Sigmoid colon (tissue), 7 donors: Measurements from ENCODE around the gene CCDC81. TPM values are rescaled to one million over a fixed set of nuclear protein-coding genes. Genes with fewer than 3 reads are reported as not detected.

Source experiments
- DNase-seq: peaks from one replicate; pipeline ENCODE4 v3.0.0-alpha.2; 2019
- H3K27ac ChIP-seq, 4 donors: fragments of 200-600 bp; sonication (generic); one replicate each; pipeline ENCODE4 v1.5.1; 2016 to 2019; ENCODE audit warnings: mild to moderate bottlenecking in 1 of 4
- H3K27me3 ChIP-seq, 3 donors: fragments of 200-600 bp; sonication (generic); one replicate each; pipeline ENCODE4 v1.5.1; 2019; ENCODE audit warnings: mild to moderate bottlenecking in 1 of 3
- H3K36me3 ChIP-seq, 4 donors: fragments of 200-600 bp; sonication (generic); one replicate each; pipeline ENCODE4 v1.5.1; 2016 to 2019
- H3K4me1 ChIP-seq, 4 donors: fragments of 200-600 bp; sonication (generic); one replicate each; pipeline ENCODE4 v1.5.1; 2017 to 2019
- H3K4me3 ChIP-seq, 4 donors: fragments of 200-600 bp; sonication (generic); one replicate each; pipeline ENCODE4 v1.5.1; 2017 to 2019; ENCODE audit warnings: mild to moderate bottlenecking in 2 of 4, moderate library complexity in 1 of 4
- H3K9me3 ChIP-seq, 4 donors: fragments of 200-600 bp in 3 of 4; sonication (generic) in 3 of 4; one replicate each; pipeline versions ENCODE4 v1.5.1 to v1.6.1; 2013 to 2019
- CTCF ChIP-seq, 4 experiments: fragments of 450-650 bp in 3 of 4; fragments of 200-600 bp in 1 of 4; IDR thresholded peaks; one replicate each; pipeline ENCODE4 v1.5.1; 2016 to 2019; ENCODE audit warnings: antibody characterized with exemption in 4 of 4, mild to moderate bottlenecking in 3 of 4, moderate library complexity in 2 of 4
- EP300 ChIP-seq, 4 donors: sonication (generic); formaldehyde crosslinking; IDR thresholded peaks; one replicate each; pipeline ENCODE4 v1.6.1; 2017; ENCODE audit warnings: antibody characterized with exemption in 4 of 4
- POLR2A ChIP-seq, 2 donors: fragments of 450-650 bp; IDR thresholded peaks; one replicate each; pipeline ENCODE4 v1.6.1; 2016; ENCODE audit warnings: antibody characterized with exemption in 2 of 2, mild to moderate bottlenecking in 2 of 2, moderate library complexity in 2 of 2
- POLR2AphosphoS5 ChIP-seq, 4 donors: sonication (generic); formaldehyde crosslinking; IDR thresholded peaks; one replicate each; pipeline ENCODE4 v1.6.1; 2017; ENCODE audit warnings: antibody characterized with exemption in 4 of 4
- WGBS, 2 donors: extraction: QIAGEN DNeasy Blood & Tissue Kit; methylation state at CpG; one replicate each; pipeline ENCODE4 v1.1.7; 2013; 5-methylcytosine and 5-hydroxymethylcytosine counted together
- intact Hi-C: fragments of 100-400 bp; cut with DNase I; formaldehyde crosslinking; loops from one replicate; pipeline ENCODE4 v1.15.1; 2023
- polyA plus RNA-seq, 3 donors: library from polyadenylated mRNA; stranded (reverse); fragments of 200-250 nt; gene quantifications; one replicate each; pipeline ENCODE4 v1.2.3, GENCODE V29; 2013
- total RNA-seq, 4 donors: library from RNA; depleted of rRNA; stranded (reverse); fragments of >200 nt; gene quantifications; one replicate each; pipeline ENCODE4 v1.1.0, GENCODE V29; 2016
- donor health status: healthy with polysubstance abuse.
- donor health status: Bipolar disorder and iron deficiency.
- donor health status: healthy.

Gene CCDC81
- total and polyA plus RNA-seq, 7 donors, result 0.22 to 1.8 (median 0.55) TPM; not detected in 2

- H3K4me1 ChIP-seq, result no peaks in the 10 kb centered on the region
- H3K9me3 ChIP-seq, result no peaks in the 10 kb centered on the region
- no peak overlapping the region for H3K27ac ChIP-seq
- intact Hi-C loops, result no loop called here
- DNase-seq, result no peak
- no peaks in the 10 kb centered on the region for H3K36me3 ChIP-seq
- no peak overlapping the region for H3K4me3 ChIP-seq
- H3K27me3 ChIP-seq, result no peaks in the 10 kb centered on the region
- 98 to 100% methylated on average over 1 of the region's 1 CpG for WGBS, 2 donors
- TF ChIP-seq EP300 (IDR thresholded peaks at IDR 0.05) (no peak), POLR2AphosphoS5 (IDR thresholded peaks at IDR 0.05) (no peak), POLR2A (IDR thresholded peaks at IDR 0.05) (no peak), CTCF (IDR thresholded peaks at IDR 0.05) (no peak)
Observed at GRCh38 chr11:86372041-86372440, 2.6 kb upstream of the CCDC81 start.

- no peak for DNase-seq
- Histone ChIP-seq H3K27ac (no peak overlapping the region), H3K4me1 (no peaks in the 10 kb centered on the region), H3K4me3 (no peak overlapping the region), H3K9me3 (no peaks in the 10 kb centered on the region), H3K36me3 (no peaks in the 10 kb centered on the region), H3K27me3 (no peaks in the 10 kb centered on the region)
- intact Hi-C loops, result no loop called here
- TF ChIP-seq CTCF (IDR thresholded peaks at IDR 0.05) (no peak), POLR2AphosphoS5 (IDR thresholded peaks at IDR 0.05) (no peak), EP300 (IDR thresholded peaks at IDR 0.05) (no peak), POLR2A (IDR thresholded peaks at IDR 0.05) (no peak)
Observed at GRCh38 chr11:86372586-86372985, 2.1 kb upstream of the CCDC81 start.

GRCh38 chr11:86374069-86374468 lies 618 bp upstream of the CCDC81 start:
- TF ChIP-seq EP300 (IDR thresholded peaks at IDR 0.05) (no peak), CTCF (IDR thresholded peaks at IDR 0.05) (no peak), POLR2AphosphoS5 (IDR thresholded peaks at IDR 0.05) (no peak), POLR2A (IDR thresholded peaks at IDR 0.05) (no peak)
- DNase-seq, result no peak
- intact Hi-C loops, result no loop called here
- Histone ChIP-seq H3K9me3 (no peaks in the 10 kb centered on the region), H3K27me3 (no peaks in the 10 kb centered on the region), H3K36me3 (no peaks in the 10 kb centered on the region), H3K4me3 (no peak overlapping the region), H3K4me1 (no peaks in the 10 kb centered on the region), H3K27ac (no peak overlapping the region)
- WGBS, 2 donors, result 39 to 44% methylated on average over 1 of the region's 1 CpG

- no peak for DNase-seq
- Histone ChIP-seq H3K36me3 (no peaks in the 10 kb centered on the region), H3K27me3 (no peaks in the 10 kb centered on the region), H3K4me3 (no peak overlapping the region), H3K27ac (no peak overlapping the region), H3K4me1 (no peaks in the 10 kb centered on the region), H3K9me3 (no peaks in the 10 kb centered on the region)
- TF ChIP-seq POLR2AphosphoS5 (IDR thresholded peaks at IDR 0.05), result no peak
- no peak for TF ChIP-seq POLR2A (IDR thresholded peaks at IDR 0.05)
- TF ChIP-seq CTCF (IDR thresholded peaks at IDR 0.05), result no peak
- no peak for TF ChIP-seq EP300 (IDR thresholded peaks at IDR 0.05)
- intact Hi-C loops, result no loop called here
Observed at GRCh38 chr11:86377972-86378371, 3.3 kb downstream of the CCDC81 start.

- intact Hi-C loops, result no loop called here
- 92 to 97% methylated on average over 2 of the region's 2 CpGs for WGBS, 2 donors
- TF ChIP-seq POLR2AphosphoS5 (IDR thresholded peaks at IDR 0.05), result no peak
- no peak for TF ChIP-seq CTCF (IDR thresholded peaks at IDR 0.05)
- Histone ChIP-seq H3K27ac (no peak overlapping the region), H3K27me3 (no peaks in the 10 kb centered on the region), H3K9me3 (no peaks in the 10 kb centered on the region), H3K4me1 (no peaks in the 10 kb centered on the region), H3K4me3 (no peak overlapping the region), H3K36me3 (no peaks in the 10 kb centered on the region)
- no peak for DNase-seq
Observed at GRCh38 chr11:86380295-86381059, 5.8 kb downstream of the CCDC81 start.
